GM18907 (cell line): ENCODE measurements around the gene ANKS1B.
"Not testable (repeated sequence)": the region's sequence is repeated elsewhere in the genome, so short reads cannot be mapped to it uniquely, and the experiment has no call there.

Experiments
- ATAC-seq: cut with Tn5 transposase; IDR thresholded peaks from one replicate; pipeline ENCODE4 v1.9.1; 2021; ENCODE audit warnings: mild to moderate bottlenecking, moderate library complexity; ENCODE audit not compliant: unreplicated experiment

The ANKS1B gene

DNA sequence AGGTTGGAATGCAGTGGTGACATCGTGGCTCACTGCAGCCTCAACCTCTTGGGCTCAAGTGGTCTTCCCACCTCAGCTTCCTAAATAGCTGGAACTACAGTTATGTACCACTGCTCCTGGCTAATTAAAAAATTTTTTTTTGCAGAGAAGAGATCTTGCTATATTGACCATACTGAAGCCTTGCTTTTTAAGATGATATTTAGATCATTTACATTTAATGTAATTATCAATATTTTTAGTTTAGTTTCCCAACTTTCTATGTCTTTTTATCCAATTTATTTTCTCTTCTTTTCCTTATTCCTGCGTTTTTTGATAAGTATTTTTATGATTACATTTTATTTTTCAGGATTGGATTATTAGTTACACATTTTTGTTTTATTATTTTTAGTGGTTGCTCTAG, 999.6 kb downstream of the ANKS1B start:
- no peak for ATAC-seq

DNA sequence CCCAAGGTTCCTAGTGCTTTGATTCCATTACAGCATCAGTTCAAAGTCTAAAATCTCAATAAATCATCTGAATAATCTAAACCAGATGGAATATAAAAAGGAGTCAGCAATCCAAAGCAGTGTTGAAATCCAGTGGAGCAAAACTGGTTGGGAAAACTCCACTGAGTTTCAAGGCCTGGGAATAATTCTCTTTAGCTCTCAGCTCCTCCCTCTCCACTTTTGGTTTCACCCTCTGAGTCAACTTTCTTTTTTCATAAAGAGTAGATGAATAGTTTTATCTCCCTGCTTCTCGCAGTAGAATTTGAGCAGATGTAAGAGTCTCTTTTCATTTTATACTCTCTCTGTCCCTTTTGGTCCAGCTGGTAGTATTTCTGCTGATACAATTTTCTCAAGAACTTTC, 1001.1 kb downstream of the ANKS1B start:
- ATAC-seq, result no peak

DNA sequence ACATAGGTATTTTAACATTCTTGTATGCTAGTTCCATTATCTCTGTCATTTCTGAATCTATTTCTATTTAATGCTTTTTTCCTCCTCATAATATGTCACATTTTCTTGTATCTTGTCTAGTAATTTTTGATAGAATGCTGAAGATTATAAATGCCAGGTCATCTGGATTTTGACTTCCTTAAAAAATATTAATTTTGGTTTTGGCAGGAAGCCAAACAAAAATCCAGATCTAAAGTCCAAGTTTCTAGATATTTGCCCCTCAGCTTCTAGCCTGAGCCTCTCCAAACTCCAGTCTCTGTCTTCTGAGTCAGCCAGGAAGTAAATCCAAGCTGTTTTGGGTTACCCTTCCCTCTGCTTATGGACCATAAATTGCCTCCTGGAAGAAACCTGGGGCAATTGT, 1004.2 kb downstream of the ANKS1B start:
- no peak for ATAC-seq

DNA sequence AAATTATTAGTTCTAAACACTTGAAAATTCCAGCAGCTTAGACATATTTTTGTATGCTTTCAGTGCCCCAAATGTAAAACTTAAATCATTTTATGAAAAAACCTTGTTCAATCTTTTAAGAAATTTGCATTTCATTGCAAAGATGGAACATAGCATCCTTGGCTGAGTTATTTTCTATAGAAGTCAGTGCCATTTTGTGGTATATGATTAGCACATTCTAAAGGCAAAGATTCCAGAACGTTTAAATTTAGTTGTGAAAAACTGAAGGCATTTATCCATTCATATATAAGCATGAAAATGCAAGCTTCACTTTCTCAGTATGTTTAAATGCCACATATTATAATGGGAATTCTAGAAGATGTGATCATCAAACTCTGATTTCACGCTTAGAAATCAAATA, 1007.5 kb downstream of the ANKS1B start:
- no peak for ATAC-seq

DNA sequence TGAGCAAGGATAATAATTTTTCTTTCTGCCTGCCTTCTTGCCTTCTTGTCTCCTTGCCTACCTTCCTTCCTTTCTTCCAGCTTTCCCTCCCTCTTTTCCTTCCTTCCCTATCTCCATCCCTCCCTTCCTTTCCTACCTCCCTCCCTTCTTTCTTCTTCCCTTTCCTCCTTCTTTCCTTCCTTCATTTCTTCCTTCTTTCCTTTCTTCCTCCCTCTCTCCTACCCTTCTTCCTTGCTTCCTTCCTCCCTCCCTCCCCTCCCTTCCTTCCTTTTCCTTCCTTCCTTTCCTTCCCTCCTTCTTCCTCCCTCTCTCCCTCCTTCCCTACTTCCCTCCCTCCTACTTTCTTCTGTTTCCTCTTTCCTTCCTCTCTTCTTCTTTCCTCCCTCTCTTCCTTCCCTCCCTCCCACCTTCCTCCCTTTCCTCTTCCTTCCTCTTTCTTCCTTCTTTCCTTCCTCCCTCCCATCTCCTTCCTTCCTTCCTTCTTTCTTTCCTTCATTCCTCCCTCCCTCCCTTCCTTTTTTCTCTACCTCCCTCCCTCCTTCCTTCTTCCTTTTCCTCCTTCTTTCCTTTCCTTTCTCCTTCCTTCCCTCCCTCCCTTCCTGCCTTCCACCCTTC, 1009.9 kb downstream of the ANKS1B start:
- no peak for ATAC-seq

DNA sequence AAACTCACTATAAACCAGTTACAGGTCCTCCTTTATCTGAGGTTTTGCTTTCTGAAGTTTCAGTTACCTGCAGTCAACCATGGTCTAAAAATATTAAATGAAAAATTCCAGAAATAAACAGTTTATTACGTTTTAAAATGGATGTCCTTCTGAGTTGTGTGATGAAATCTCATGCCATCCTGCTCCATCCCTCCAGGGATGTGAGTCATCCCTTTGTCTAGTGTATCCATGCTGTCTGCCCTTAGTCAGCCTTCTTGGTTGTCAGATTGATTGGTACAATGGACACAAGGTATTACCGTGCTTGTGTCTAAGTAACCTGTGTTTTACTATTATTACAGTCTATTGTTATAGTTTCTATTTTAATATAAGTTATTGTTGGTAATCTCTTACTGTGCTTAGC, 1011.3 kb downstream of the ANKS1B start:
- ATAC-seq, result no peak

DNA sequence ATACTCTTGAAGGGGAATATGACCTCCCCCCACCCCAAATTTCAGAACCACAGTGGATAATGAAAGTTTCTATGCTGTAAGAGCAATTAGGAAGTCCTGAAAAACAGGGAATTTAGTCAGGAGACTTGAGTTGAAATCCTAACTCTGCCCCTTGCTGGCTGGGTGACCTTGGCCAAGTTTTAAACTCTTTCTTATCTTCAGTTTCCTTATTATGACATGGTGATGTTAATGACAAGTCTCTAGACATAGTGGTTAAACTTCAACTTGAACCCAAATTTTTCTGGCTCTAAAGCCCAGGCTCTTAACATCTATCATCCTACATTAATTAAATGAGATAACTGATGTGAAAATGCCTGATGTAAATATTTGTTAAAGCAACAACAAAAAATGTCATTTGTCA, 1013.8 kb downstream of the ANKS1B start:
- ATAC-seq, result no peak

DNA sequence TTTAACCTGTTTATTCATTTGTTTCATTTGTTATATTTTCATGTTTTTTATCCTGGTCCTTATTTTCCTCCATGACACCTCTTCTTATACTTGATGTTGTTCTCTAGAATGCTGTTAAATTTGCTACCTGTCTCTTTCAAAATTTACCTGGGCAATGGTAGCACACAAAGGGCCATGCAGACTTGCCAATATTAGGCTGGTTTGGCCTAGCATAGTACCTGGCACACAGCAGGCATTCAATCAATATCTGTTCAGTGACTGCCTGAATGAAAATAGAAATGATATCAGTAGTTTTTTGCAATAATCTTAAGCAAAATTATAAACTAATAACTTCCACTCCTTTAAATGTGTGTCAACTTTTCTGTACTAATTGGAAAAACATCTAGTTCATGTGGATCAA, 1014.5 kb downstream of the ANKS1B start:
- ATAC-seq, result no peak

DNA sequence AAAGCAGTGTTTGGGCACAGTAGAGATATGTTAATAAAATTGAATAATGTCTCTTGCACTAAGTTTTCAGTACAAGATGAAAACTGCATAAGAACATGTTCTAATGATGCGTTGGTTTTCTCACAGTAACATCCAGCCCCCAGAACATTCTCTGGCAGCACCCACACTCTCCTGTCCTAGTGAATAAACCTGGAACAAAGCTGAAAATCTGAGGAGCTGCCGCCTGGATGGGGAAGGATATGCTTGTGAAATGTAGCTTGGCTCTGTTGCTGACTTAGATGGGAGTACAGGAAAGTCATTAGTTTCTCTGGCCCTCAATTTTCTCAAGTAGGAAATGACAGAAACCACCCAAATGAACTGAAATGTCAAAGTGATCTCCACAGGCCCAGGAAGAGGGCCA, 1015.8 kb downstream of the ANKS1B start:
- ATAC-seq, result no peak

DNA sequence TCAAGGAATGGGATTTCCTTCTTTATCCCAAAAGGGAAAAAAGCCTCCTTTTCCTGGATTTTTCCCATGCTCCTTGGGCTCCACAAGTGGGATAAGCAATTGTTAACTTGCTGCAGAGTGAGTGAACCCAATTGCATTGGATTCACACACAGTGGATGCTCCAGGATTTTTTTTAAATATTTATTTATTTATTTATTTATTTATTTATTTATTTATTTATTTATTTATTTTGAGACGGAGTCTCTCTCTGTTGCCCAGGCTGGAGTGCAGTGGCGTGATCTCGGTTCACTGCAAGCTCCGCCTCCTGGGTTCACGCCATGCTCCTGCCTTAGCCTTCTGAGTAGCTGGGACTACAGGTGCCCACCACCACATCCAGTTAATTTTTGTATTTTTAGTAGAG, 1027.6 kb downstream of the ANKS1B start:
- not testable (repeated sequence) for ATAC-seq

DNA sequence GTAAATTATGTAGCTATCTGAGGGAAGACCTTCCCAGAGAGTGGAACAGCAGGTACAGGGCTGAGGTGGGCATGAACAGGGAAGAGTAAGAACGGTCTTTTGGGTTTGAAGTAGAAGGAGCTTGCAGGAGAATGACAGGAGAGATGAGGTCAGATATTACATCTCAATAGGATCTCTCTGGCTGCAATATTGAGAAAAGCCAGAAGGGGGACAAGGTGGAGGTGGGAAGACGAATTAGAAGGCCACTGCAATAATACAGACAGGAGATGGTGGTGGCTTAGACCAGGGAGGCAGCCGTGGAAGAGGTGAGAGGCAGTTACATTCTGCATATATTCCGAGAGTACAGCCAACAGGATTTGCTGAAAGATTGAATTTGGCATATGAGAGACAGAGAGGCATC, 1029.5 kb downstream of the ANKS1B start:
- ATAC-seq, result peak; percentile 93

DNA sequence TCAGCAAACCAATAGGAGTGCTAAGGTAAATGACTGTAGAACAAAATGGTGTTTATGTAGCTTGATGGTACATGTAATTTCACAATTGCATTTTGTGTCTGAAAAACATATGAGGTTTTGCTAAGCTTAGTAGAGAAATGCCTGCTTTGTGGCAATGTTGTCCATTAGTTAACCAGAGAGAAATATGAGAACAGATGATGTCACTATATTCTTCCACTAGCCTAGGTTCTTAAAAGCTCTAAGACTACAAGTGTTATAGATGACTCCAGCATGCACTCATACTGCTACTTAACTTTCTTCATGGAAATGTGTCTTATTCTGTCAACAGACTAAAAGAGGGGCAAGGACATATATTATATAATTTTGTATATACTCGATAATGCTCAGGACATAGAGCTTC, 1030.2 kb downstream of the ANKS1B start:
- ATAC-seq, result no peak

DNA sequence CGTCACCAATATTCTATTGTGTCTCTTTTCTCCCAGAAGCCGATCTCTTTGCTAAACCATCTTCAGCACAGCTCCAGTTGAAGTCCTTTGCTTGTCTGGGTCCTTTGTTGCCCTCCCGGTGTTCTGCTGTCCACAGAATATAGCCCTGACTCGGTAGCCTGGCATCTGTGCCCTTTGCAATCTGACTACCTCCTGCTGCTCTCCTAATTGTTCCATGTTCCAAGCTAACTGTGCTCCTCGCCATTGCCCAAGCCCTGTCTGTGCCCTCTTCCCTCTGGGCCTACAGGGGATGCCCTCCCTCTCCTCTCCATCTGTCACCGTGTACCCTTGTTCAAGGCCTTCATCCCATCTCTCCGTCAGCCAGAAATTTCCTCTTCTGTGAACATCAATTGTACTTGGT, 1033.3 kb downstream of the ANKS1B start:
- no peak for ATAC-seq

DNA sequence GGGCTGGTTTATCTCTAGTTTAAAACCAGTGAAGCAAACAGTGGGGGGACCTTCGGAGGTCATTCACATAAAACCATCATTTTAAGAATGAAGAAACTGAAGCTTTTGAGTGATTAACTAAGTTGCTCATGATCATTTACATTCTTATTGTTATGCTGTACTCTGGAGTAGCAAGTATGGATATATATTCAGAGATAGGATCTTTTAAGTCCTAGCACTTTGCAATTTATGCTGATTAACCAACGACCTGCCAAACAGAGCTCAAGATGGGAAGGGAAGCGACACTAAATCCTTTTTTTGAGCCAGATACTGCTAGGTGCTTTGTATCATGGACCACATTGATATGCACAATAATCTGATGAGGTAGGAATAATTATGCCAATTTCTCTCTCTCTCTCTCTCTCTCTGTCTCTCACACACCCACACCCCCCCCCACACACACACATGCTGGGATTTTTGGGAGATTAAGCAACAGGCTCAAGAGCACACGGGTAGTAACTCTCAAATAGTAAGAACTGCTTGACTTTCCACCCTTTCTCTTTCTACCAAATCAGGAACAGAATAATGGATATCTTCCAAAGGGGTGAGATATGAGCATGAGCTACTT, 1036.3 kb downstream of the ANKS1B start:
- ATAC-seq, result no peak

DNA sequence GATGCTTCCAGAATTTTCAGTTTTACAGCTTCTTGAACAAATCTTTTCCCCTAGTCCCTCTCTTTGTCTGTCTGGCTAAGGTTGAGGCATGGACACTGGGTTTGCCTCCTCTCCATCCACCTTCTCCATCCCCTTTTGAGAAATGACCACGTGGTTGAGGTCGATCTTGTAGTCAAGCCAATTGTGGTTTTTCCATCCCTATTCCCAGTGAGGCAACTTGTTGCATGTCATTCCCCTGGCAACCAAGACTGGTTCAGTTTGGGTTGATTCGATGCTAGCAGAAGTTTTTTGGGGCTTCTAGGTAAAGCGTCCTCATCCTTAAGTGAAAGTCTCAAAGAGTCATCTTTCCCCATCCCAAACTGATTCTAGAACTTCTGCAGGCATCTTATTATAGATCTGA, 1038.9 kb downstream of the ANKS1B start:
- no peak for ATAC-seq

DNA sequence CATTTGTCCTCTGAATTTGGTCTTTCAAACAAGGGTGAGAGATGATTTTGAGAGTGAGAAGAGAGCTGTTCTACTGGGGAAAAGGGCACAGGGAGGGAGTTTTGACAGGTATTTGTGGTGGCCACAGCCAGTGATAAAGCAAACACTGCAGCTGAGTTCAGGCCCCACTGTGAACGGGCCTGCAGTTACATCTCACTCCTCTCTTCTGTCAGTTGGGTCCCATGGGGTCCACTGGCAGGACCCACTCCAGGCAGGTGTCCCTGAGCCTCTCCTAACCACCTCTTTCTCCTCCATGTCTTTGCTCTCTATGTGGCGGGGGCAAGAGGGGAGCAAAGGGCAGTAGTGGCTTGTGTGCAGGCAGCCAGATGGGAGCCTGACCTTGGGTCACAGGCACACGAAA, 1044.8 kb downstream of the ANKS1B start:
- ATAC-seq, result no peak

DNA sequence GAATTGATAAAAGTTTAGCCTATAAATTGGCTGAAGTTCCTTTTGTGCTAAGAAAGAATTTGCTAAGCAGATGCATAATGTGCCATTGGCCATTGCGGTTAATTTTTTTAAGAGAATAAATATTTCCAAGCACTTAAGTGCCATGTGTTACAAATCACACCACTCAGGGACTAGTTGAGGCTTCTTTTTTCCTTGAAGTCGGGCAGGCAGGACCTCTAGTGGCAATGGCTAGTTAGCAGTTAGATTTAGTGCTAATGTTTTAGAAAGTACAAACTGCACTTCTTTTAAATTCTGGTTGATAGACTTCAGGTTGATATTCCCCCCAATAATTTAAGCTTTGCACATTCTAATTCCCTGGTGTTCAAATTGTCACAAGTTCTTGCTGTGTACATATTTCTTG, 1045.4 kb downstream of the ANKS1B start:
- ATAC-seq, result no peak

DNA sequence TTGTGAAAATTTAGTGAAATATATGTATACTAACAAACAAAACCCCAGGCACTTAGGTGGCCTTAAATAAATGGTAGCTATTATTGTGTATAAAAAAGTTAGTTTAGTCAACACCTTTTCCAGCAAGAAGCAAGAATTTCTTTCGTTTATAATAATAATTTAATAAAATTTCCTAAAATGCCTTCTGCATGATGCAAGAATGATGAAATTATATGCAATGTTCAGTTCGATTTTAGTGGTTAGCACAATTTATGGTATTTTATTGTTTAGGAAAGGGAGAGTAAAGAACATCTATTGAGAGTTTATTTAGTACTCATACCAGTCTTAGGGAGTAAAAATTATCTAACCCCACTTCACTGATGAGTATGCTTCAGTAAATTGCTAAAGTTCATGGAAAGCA, 1048.9 kb downstream of the ANKS1B start:
- ATAC-seq, result no peak

DNA sequence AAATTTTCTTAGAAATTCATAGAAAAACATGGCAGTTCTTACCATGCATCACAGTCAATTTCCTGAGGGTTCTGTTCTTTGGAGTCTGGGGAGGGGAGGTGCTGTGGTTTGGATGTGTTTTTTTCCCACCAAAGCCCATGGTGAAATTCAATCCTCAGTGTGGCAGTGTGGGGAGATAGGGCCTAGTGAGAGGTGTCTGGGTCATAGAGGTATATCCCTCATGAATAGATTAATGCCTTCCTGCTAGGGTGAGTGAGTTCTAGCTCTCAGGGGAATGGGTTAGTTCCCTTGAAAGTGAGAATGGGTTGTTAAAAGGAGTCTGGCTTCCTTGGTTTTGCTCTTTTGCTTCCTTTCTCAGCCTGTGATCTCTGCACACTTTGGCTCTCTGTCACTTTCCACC, 1061.9 kb downstream of the ANKS1B start:
- no peak for ATAC-seq

DNA sequence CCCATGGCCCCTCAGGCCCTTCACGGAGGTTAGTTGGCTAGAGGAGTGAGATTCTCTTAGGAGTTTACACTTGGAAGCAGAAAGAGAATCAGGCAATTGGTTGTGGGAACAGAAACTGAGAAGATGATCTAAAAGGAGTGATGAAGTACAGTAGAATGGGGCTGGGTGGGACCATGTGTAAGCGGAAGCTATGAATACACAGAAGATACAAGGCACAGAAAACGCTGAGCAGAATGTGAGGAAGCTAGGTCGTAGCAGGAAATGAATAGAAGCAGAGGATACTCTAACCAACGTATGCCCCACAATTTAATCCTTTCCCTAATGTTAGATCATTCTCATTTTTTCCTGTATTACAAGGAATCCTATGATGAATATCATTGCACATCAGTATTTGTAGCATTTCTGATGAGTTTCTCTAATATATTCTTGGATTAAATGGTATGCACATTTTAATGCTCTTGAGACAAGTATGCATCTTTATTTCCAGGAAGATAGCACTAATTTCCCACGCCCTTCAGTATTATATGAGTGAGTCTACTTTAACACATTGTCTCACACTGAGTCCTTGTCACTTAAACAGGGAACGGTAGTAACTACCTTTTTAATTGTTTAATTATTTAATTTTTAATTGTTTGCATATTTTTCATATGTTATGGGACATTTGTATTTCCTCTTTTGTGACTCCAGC, 1066.4 kb downstream of the ANKS1B start:
- ATAC-seq, result no peak

DNA sequence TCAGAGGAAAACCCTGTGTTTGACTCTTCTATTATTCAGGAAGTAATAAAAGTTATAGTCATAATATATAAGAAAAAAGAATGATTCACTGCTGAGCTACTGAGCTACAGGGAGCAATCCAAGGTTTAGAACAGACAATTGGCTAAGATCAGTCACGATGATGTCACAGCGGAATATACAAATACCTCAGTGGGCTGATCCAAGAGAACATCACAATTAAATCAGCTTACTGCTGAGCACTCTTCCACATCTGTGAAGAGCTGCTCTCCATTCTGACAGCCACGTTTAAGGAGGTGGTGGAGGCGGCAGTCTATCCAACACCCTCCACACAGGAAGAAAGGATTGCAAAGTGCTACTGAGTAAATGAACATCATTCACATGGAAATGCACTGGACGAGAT, 1068.6 kb downstream of the ANKS1B start:
- ATAC-seq, result no peak

DNA sequence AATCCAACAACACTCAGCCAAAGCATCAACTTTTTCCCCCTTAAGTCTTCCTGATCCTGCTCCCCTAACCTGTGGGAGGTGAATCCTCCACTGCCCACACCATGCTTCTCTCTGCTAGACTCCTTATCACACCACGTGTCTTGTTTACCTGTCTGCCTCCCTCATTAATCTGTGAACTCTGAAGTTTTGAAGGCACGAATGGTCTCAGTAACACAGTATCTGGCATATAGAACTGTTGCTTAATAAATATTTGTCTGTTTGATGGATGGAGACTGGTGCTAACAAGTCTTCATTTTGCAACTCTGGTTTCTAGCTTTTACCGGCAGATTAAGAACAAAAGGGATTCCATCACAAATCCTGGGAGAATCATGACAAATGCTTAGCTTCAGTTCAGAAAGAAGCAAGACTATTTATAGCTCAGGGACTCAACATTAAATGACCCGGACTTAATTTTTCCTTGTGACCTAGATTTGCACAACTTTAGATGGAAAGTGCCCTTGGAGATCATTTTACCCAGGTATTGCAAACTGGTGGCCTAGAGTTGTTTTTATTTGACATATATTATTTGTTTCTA, 1072.2 kb downstream of the ANKS1B start:
- no peak for ATAC-seq
